Transverse colon (tissue), 3 donors: Measurements from ENCODE around the gene GZMM.

ENCODE experiments used
- CTCF ChIP-seq, 5 experiments: fragments of 200-600 bp in 3 of 5; fragments of 450-650 bp in 2 of 5; sonication (generic) in 3 of 5; IDR thresholded peaks; 1 replicate in 2 of 5; 2 replicates in 3 of 5; pipeline ENCODE4 v1.5.1; 2016 to 2017; ENCODE audit warnings: antibody characterized with exemption in 5 of 5, inconsistent platforms in 3 of 5, mild to moderate bottlenecking in 2 of 5, moderate library complexity in 1 of 5
- EP300 ChIP-seq: sonication (generic); formaldehyde crosslinking; IDR thresholded peaks from one replicate; pipeline ENCODE4 v1.6.1; 2017; ENCODE audit warnings: antibody characterized with exemption, low read depth

- TF ChIP-seq EP300 (no peak), CTCF (IDR thresholded peaks at IDR 0.05) (no peak)
Observed at GRCh38 chr19:566844-567243, 23.0 kb downstream of the GZMM start.
